MM.1S (cell line): ENCODE data around the gene ANKS3.

Source experiments
- DNase-seq: peaks from one replicate; pipeline ENCODE4 v3.0.0-alpha.2; 2015
- H2AFZ ChIP-seq: fragments of 300-600 bp; sonication (generic); 2 replicates; pipeline ENCODE4 v1.6.0; 2016; ENCODE audit warnings: antibody characterized with exemption, low read length
- H3F3A ChIP-seq: fragments of 300-600 bp; sonication (generic); 2 replicates; pipeline ENCODE4 v1.6.1; 2016; ENCODE audit warnings: mild to moderate bottlenecking, antibody characterized with exemption, low read length, moderate library complexity, mixed read lengths; ENCODE audit not compliant: insufficient read depth
- H3K27ac ChIP-seq: fragments of 300-600 bp; sonication (generic); 2 replicates; pipeline ENCODE4 v1.5.1; 2016; ENCODE audit warnings: mild to moderate bottlenecking, low read length
- H3K27me3 ChIP-seq: fragments of 300-600 bp; sonication (generic); replicated peaks from 2 replicates; pipeline ENCODE4 v1.6.0; 2016; ENCODE audit warnings: low read length; ENCODE audit not compliant: insufficient read depth
- H3K36me3 ChIP-seq: fragments of 300-600 bp; sonication (generic); replicated peaks from 2 replicates; pipeline ENCODE4 v1.6.1; 2016; ENCODE audit warnings: mild to moderate bottlenecking, low read length, mixed read lengths; ENCODE audit not compliant: insufficient read depth
- H3K4me1 ChIP-seq: fragments of 300-600 bp; sonication (generic); 2 replicates; pipeline ENCODE4 v1.6.1; 2016; ENCODE audit warnings: low read length, mixed read lengths
- H3K4me2 ChIP-seq: fragments of 300-600 bp; sonication (generic); 2 replicates; pipeline ENCODE4 v1.6.0; 2016; ENCODE audit warnings: low read depth, low read length
- H3K4me3 ChIP-seq: fragments of 300-600 bp; sonication (generic); 2 replicates; pipeline ENCODE4 v1.5.1; 2016; ENCODE audit warnings: low read length, mixed read lengths
- H3K79me2 ChIP-seq: fragments of 300-600 bp; sonication (generic); 2 replicates; pipeline ENCODE4 v1.6.1; 2016; ENCODE audit warnings: mixed run types, low read length, mixed read lengths
- H3K9ac ChIP-seq: fragments of 300-600 bp; sonication (generic); 2 replicates; pipeline ENCODE4 v1.6.1; 2016; ENCODE audit warnings: low read length, mixed read lengths
- H3K9me2 ChIP-seq: fragments of 300-600 bp; sonication (generic); replicated peaks from 2 replicates; pipeline ENCODE4 v1.6.1; 2016; ENCODE audit warnings: mild to moderate bottlenecking, low read length, mixed read lengths; ENCODE audit not compliant: insufficient read depth
- H3K9me3 ChIP-seq: fragments of 300-600 bp; sonication (generic); replicated peaks from 2 replicates; pipeline ENCODE4 v1.6.1; 2016; ENCODE audit warnings: mild to moderate bottlenecking, low read length, mixed read lengths; ENCODE audit not compliant: insufficient read depth
- H4K20me1 ChIP-seq: fragments of 300-600 bp; sonication (generic); 2 replicates; pipeline ENCODE4 v1.6.1; 2016; ENCODE audit warnings: mild to moderate bottlenecking, low read length, moderate library complexity, mixed read lengths; ENCODE audit not compliant: insufficient read depth
- EZH2 ChIP-seq: fragments of 300-600 bp; sonication (generic); optimal IDR thresholded peaks from 2 replicates; pipeline ENCODE3; 2017; ENCODE audit warnings: low read depth, mild to moderate bottlenecking, antibody characterized with exemption, low read length, mixed read lengths
- EZH2phosphoT487 ChIP-seq: fragments of 300-600 bp; sonication (generic); IDR thresholded peaks from 2 replicates; pipeline ENCODE4 v1.6.1; 2018; ENCODE audit warnings: antibody characterized with exemption, low read length
- TF ChIP-seq, protein P1 (sequence below): fragments of 300-600 bp; sonication (generic); IDR thresholded peaks from 2 replicates; pipeline ENCODE4 v1.5.1; 2016; ENCODE audit warnings: antibody characterized with exemption, low read length, mixed read lengths

Gene ANKS3

DNA sequence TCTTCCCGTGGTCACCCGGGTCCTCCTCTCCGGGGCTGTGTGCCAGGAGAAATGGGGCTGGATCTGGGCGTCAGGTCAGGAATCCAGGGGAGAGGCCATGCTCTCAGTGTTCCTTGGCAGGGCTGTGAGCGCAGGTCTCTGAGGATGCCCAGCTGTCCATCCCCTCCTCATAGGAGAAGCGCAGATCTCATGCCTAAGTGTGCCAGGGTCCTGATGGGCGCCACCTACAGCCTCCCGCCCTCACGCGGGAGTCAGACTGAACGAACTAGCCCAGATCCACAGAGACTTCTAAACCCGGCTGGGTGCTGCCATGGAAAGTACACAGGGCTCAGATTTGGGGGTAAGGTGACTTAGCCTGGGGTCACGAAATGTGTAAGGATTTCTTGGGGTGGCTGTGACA lies 85.2 kb downstream of the ANKS3 start:
- no peaks in the 10 kb centered on the region for H3K9me2 ChIP-seq
- H3K27me3 ChIP-seq, result no peaks in the 10 kb centered on the region
- no peaks in the 10 kb centered on the region for H3K4me1 ChIP-seq
- no peak overlapping the region for H3K9ac ChIP-seq
- H3K36me3 ChIP-seq, result no peaks in the 10 kb centered on the region
- TF ChIP-seq, protein P1, sequence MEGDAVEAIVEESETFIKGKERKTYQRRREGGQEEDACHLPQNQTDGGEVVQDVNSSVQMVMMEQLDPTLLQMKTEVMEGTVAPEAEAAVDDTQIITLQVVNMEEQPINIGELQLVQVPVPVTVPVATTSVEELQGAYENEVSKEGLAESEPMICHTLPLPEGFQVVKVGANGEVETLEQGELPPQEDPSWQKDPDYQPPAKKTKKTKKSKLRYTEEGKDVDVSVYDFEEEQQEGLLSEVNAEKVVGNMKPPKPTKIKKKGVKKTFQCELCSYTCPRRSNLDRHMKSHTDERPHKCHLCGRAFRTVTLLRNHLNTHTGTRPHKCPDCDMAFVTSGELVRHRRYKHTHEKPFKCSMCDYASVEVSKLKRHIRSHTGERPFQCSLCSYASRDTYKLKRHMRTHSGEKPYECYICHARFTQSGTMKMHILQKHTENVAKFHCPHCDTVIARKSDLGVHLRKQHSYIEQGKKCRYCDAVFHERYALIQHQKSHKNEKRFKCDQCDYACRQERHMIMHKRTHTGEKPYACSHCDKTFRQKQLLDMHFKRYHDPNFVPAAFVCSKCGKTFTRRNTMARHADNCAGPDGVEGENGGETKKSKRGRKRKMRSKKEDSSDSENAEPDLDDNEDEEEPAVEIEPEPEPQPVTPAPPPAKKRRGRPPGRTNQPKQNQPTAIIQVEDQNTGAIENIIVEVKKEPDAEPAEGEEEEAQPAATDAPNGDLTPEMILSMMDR, result no peak
- H3K4me2 ChIP-seq, result no peak overlapping the region
- H3K79me2 ChIP-seq, result peaks cover 48% of the 10 kb centered on the region
- no peak for DNase-seq
- H3F3A ChIP-seq, result no peaks in the 10 kb centered on the region
- no peak overlapping the region for H3K4me3 ChIP-seq
- no peaks in the 10 kb centered on the region for H4K20me1 ChIP-seq
- no peak overlapping the region for H2AFZ ChIP-seq
- H3K9me3 ChIP-seq, result no peaks in the 10 kb centered on the region
- no peak overlapping the region for H3K27ac ChIP-seq

DNA sequence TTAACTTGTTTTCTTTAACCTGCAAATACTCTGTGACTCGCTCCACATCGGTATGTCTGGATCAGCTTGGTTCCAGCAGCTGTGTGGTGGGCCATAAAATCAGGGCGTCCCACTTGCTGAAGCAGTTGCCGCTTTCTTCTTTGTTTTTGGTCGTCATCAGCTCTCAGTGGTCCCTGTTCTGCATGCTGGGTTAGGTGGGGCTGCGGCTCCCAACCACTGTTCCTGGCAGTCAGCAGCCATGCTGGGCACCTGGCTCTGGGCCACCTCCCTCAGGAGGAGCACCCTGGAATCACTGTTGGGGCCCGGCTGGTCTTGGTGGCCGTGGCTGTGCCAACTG lies 86.5 kb downstream of the ANKS3 start:
- Histone ChIP-seq H2AFZ (no peak overlapping the region), H3K4me3 (no peak overlapping the region), H3K27me3 (no peaks in the 10 kb centered on the region), H4K20me1 (no peaks in the 10 kb centered on the region), H3K36me3 (no peaks in the 10 kb centered on the region), H3K4me2 (no peak overlapping the region), H3K4me1 (no peaks in the 10 kb centered on the region), H3F3A (no peaks in the 10 kb centered on the region), H3K9me2 (no peaks in the 10 kb centered on the region), H3K79me2 (peaks cover 60% of the 10 kb centered on the region), H3K9ac (no peak overlapping the region), H3K9me3 (no peaks in the 10 kb centered on the region), H3K27ac (no peak overlapping the region)
- DNase-seq, result no peak
- TF ChIP-seq, protein P1, result no peak
- TF ChIP-seq EZH2 (no peak), EZH2phosphoT487 (no peak)

DNA sequence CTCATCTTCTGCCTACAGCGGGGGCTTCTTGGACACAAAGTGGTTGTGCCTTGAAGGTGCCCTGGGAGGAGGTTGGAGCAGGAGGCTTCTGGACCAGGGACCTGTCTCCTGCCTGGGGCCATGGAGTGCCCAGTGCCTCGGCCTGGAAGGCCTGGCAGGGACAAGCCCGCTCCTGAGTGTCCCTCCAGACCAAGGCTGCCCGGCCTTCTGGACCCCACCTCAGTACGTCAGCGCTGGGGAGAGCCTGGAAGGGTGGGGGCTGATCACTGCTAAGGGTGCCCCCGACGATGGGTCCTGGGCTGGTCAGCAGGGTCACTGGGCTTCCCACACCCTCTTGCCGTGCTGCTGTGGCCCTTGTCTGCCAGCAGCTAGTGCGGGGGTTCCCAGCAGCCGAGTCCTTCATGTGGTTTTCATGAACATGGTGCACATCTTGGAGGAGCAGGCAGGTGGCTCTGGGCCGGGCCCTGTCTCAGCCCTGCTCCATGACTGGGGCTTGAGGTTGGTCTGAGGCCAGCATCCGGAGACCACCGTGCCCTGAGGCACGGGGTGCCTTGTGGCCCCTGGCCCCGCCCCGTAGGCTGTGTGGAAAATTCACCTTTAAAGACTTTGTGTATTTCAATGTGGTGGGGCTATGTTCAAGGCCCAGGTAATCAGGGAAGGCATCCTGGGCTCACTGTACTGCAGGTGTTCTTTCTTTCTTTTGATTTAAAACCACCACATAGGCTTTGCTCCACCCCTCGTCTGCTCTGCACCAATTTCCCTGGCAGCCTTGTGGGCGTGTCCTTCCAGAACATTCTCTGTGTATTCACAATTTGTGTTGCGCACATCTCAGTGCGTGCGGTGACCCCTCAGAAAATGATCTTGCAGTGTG lies 87.1 kb downstream of the ANKS3 start:
- no peak for DNase-seq
- Histone ChIP-seq H3F3A (no peaks in the 10 kb centered on the region), H3K9ac (no peak overlapping the region), H3K27ac (no peak overlapping the region), H3K9me2 (no peaks in the 10 kb centered on the region), H3K4me3 (no peak overlapping the region), H3K36me3 (no peaks in the 10 kb centered on the region), H3K27me3 (no peaks in the 10 kb centered on the region), H2AFZ (no peak overlapping the region), H3K79me2 (peaks cover 64% of the 10 kb centered on the region), H3K9me3 (no peaks in the 10 kb centered on the region), H3K4me1 (no peaks in the 10 kb centered on the region), H3K4me2 (no peak overlapping the region), H4K20me1 (no peaks in the 10 kb centered on the region)
- TF ChIP-seq EZH2phosphoT487, result no peak
- no peak for TF ChIP-seq EZH2
- TF ChIP-seq, protein P1, result no peak
